Esophagus muscularis mucosa (tissue), 4 donors: Measurements from ENCODE around the gene RIT1.

Source experiments
- CTCF ChIP-seq, 3 experiments: fragments of 200-600 bp in 2 of 3; fragments of 450-650 bp in 1 of 3; sonication (generic) in 2 of 3; IDR thresholded peaks; one replicate each; pipeline ENCODE4 v1.5.1; 2017 to 2019; ENCODE audit warnings: antibody characterized with exemption in 3 of 3, mild to moderate bottlenecking in 2 of 3, moderate library complexity in 1 of 3
- EP300 ChIP-seq: sonication (generic); formaldehyde crosslinking; IDR thresholded peaks from one replicate; pipeline ENCODE4 v1.6.1; 2017; ENCODE audit warnings: antibody characterized with exemption
- POLR2A ChIP-seq: fragments of 450-650 bp; IDR thresholded peaks from one replicate; pipeline ENCODE4 v1.6.1; 2017; ENCODE audit warnings: antibody characterized with exemption, moderate library complexity, mild to moderate bottlenecking, low read depth

GRCh38 chr1:155897746-155898145, 13.4 kb downstream of the RIT1 start:
- TF ChIP-seq CTCF (IDR thresholded peaks at IDR 0.05): no peak
- TF ChIP-seq EP300: no peak
- TF ChIP-seq POLR2A: no peak
